GM12872 (cell line): ENCODE results near the gene SNTB2.

Experiments
- TF ChIP-seq, protein P1 (sequence below): IDR thresholded peaks from 3 replicates; pipeline ENCODE4 v1.5.1; 2011; ENCODE audit warnings: low read depth, mild to moderate bottlenecking, low read length, moderate library complexity; ENCODE audit not compliant: insufficient read depth

Gene SNTB2

GRCh38 chr16:69171325-69172084, 15.5 kb upstream of the SNTB2 start:
- TF ChIP-seq, protein P1, sequence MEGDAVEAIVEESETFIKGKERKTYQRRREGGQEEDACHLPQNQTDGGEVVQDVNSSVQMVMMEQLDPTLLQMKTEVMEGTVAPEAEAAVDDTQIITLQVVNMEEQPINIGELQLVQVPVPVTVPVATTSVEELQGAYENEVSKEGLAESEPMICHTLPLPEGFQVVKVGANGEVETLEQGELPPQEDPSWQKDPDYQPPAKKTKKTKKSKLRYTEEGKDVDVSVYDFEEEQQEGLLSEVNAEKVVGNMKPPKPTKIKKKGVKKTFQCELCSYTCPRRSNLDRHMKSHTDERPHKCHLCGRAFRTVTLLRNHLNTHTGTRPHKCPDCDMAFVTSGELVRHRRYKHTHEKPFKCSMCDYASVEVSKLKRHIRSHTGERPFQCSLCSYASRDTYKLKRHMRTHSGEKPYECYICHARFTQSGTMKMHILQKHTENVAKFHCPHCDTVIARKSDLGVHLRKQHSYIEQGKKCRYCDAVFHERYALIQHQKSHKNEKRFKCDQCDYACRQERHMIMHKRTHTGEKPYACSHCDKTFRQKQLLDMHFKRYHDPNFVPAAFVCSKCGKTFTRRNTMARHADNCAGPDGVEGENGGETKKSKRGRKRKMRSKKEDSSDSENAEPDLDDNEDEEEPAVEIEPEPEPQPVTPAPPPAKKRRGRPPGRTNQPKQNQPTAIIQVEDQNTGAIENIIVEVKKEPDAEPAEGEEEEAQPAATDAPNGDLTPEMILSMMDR = no peak

GRCh38 chr16:69176033-69176800, 10.7 kb upstream of the SNTB2 start:
- TF ChIP-seq, protein P1 = no peak

DNA sequence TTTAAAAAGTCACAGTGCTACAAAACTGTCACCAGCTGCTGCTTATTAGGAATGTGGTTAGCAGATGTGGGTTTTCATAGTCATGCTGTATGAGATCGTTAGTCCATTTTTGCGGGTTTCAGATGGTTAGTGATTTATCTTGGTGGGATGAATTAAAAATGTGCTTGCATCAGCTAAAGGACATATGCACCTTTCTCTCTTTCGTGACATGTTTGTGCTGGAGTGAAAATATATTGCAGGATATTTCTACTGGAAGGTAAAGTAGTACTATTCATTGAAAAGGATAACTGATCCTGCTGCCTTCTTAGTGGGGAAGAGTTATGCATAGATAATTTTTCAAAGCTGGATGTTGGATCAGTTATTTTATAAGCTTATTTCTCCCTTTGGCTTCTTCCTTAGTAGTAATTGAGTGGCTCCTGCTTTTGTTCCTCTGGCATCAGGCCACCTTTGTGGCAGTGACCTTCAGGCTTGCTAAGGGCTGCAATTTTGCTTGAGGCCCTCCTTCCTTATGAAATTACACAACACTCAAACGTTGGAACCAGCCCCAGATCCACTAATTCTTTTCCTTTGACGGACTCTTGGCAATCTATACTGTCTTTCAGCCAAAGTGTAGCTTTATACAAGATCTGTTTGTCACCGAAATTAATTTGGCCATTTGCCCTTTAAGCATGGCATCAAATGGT, 7.5 kb upstream of the SNTB2 start:
- TF ChIP-seq, protein P1 = no peak

DNA sequence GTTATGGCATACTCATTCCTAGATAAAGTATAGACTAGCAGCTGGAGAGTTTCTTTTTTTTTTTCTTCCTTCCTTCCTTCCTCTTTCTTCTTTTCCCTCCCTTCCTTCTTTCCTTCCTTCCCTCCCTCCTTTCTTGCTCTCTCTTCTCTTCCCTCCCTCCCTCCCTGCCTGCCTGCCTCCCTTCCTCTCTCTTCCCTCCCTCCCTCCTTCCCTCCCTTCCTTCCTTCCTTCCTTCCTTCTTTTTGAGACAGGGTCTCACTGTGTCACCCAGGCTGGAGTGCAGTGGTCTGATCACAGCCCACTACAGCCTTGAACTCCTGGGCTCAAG, 7.0 kb upstream of the SNTB2 start:
- TF ChIP-seq, protein P1 = no peak

DNA sequence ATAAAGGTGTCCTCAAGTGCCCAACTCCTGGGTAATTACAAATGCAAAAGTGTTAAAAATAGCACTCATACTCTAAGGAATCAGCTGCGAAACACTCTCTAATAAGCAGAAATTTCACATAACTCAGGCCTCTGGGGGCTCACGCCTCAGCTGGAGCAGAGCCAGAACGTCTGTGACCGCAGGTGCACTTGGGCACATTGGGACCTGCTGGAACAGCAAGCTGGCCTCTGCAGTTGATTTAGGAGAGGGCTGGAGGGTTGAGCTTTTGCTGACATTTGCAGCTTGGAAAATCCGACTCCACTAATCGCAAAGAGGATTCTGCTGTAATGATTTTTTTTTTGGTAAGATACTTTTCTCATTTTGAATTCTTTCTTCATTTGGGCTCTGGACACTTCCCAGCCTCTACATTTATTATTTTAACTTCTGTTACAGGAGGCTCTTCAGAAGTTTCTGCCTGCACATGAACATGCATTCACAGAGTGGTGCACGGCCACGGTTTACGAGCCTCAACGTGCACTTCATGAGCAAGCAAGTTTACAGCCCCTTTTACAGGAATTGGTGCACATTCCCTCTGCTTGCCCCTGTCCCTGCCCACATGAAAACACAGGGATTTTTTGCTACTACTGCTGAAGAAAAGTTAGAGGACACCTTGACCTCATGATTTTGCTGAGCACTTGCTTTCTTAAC, 4.1 kb upstream of the SNTB2 start:
- TF ChIP-seq, protein P1 = no peak

DNA sequence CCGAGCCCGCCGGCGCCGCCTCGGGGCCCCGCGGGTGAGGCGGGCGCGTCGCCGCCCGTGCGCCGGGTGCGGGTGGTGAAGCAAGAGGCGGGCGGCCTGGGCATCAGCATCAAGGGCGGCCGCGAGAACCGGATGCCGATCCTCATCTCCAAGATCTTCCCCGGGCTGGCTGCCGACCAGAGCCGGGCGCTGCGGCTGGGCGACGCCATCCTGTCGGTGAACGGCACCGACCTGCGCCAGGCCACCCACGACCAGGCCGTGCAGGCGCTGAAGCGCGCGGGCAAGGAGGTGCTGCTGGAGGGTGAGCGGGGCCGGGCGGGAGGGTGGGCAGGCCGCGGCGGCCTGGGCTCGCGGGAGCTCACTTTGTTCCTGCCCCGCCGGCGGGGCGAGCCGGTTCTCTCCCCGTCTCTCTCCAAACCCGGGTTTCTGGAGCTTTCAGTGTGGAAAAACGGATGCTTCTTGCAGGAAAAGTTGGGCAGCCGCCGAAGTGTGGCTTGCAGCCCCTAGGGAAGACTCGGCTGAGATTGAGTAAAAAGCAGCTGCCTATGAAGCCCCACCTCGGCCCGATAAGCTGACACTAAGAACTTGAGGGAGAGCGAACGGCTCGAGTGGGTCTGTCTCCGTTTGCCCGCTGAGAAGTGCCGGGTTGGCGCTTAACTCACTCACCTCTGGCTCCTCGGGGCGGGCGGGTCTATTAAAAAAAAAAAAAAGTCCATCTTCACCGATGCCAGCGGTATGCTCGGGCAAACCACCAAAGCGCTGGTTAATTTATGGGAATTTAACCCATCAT, 677 bp downstream of the SNTB2 start:
- TF ChIP-seq, protein P1 = no peak
